OCI-LY7 (cell line): Measurements from ENCODE around the gene CABLES1. TPM values are rescaled to one million over a fixed set of nuclear protein-coding genes. Genes with fewer than 3 reads are reported as not detected.

Source experiments
- BruUV-seq: library from RNA; stranded (reverse); fragments of 400-500 nt; replicated peaks from 2 replicates; lab custom pipeline; 2021; lab: Mats Ljungman, UMichigan
- CTCF ChIA-PET: fragments of 300-600 bp; sonication (Branson Sonifier 250); formaldehyde crosslinking; loops from one replicate; lab custom pipeline; 2022; ENCODE audit warnings: antibody characterized with exemption; ENCODE audit not compliant: unreplicated experiment; lab: Charles Lee
- POLR2A ChIA-PET: fragments of 300-600 bp; sonication (Branson Sonifier 250); formaldehyde crosslinking; loops from one replicate; lab custom pipeline; 2022; ENCODE audit warnings: antibody characterized with exemption; lab: Charles Lee
- DNase-seq: peaks from one replicate; pipeline ENCODE4 v3.0.0-alpha.2; 2015; ENCODE audit warnings: low spot score
- H2AFZ ChIP-seq: fragments of 200-600 bp; sonication (generic), shearing (Covaris generic); 2 replicates; pipeline ENCODE4 v1.6.1; 2014; ENCODE audit warnings: mild to moderate bottlenecking, antibody characterized with exemption, low read length, moderate library complexity
- H3K27ac ChIP-seq: fragments of 200-600 bp; sonication (generic); 2 replicates; pipeline ENCODE4 v1.5.1; 2014; ENCODE audit warnings: mixed run types, low read depth, mild to moderate bottlenecking, moderate library complexity, low read length, inconsistent platforms; ENCODE audit not compliant: poor library complexity, severe bottlenecking
- H3K36me3 ChIP-seq: fragments of 200-600 bp; sonication (generic); 2 replicates; pipeline ENCODE4 v1.6.1; 2014; ENCODE audit warnings: mild to moderate bottlenecking, antibody characterized with exemption, low read length, moderate library complexity, mixed read lengths; ENCODE audit not compliant: insufficient read depth
- H3K4me1 ChIP-seq: fragments of 200-600 bp; sonication (generic); 2 replicates; pipeline ENCODE4 v1.5.1; 2014; ENCODE audit warnings: mild to moderate bottlenecking, low read length; ENCODE audit not compliant: insufficient read depth, poor library complexity, severe bottlenecking
- H3K4me2 ChIP-seq: fragments of 200-600 bp; sonication (generic); 2 replicates; pipeline ENCODE4 v1.6.1; 2014; ENCODE audit warnings: mild to moderate bottlenecking, low read length
- H3K4me3 ChIP-seq: fragments of 200-600 bp; sonication (generic); 2 replicates; pipeline ENCODE4 v1.5.1; 2014; ENCODE audit warnings: mild to moderate bottlenecking, low read depth, low read length; ENCODE audit not compliant: poor library complexity, severe bottlenecking
- H3K79me2 ChIP-seq: fragments of 200-600 bp; sonication (generic); 2 replicates; pipeline ENCODE4 v1.6.1; 2016; ENCODE audit warnings: low read depth, mild to moderate bottlenecking, low read length, moderate library complexity, mixed read lengths; ENCODE audit not compliant: insufficient read depth
- H3K9me2 ChIP-seq: fragments of 200-600 bp; sonication (generic); 2 replicates; pipeline ENCODE4 v1.6.1; 2016; ENCODE audit warnings: mild to moderate bottlenecking, low read length, mixed read lengths; ENCODE audit not compliant: insufficient read depth
- H3K9me3 ChIP-seq: fragments of 200-600 bp; sonication (generic); 2 replicates; pipeline ENCODE4 v1.6.1; 2014; ENCODE audit warnings: mild to moderate bottlenecking, mixed run types, low read length, mixed read lengths
- H4K20me1 ChIP-seq: fragments of 200-600 bp; sonication (generic); 2 replicates; pipeline ENCODE4 v1.6.1; 2014; ENCODE audit warnings: mild to moderate bottlenecking, antibody characterized with exemption, low read length, moderate library complexity, mixed read lengths; ENCODE audit not compliant: insufficient read depth
- EZH2phosphoT487 ChIP-seq: fragments of 200-600 bp; sonication (generic); IDR thresholded peaks from 2 replicates; pipeline ENCODE4 v1.6.1; 2018; ENCODE audit warnings: low read depth, borderline replicate concordance, mild to moderate bottlenecking, mixed run types, antibody characterized with exemption, low read length, moderate library complexity, mixed read lengths
- intact Hi-C: fragments of 100-400 bp; cut with micrococcal nuclease; formaldehyde crosslinking; loops from one replicate; pipeline ENCODE4 v1.10.0; 2022; ENCODE audit not compliant: unreplicated experiment
- total RNA-seq, 2 experiments: library from RNA; depleted of rRNA in 1 of 2; stranded (reverse); fragments of >200 nt in 1 of 2; shearing (Covaris generic) in 1 of 2; gene quantifications; 2 replicates each; pipeline ENCODE4 v1.2.3, GENCODE V29; 2014 to 2022
- TF ChIP-seq, protein P1 (sequence below): fragments of 200-600 bp; sonication (generic); conservative IDR thresholded peaks from 2 replicates; pipeline ENCODE4 v1.5.1; 2014; ENCODE audit warnings: mild to moderate bottlenecking, antibody characterized with exemption, low read length, moderate library complexity, mixed read lengths

Gene CABLES1
- total RNA-seq, 2 experiments from 2014 or later: 20.6 to 28.7 TPM

DNA sequence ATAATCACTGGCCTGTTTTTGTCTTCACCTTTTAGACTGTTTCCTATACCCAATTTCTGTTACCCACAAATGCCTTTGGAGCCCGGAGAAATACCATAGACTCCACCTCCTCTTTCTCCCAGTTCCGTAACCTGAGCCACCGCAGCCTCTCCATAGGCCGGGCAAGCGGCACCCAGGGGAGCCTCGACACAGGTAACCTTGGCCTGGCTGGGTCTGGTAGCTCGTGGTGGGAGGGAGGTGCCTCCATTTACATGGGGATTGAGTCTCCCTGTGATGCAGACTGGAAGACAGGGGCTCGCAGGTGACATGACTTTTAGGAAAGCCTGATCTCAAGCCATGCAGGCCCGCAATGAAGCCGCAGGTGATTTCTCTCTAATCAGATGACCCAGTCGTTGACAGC, 100.6 kb downstream of the CABLES1 start:
- H3K9me3 ChIP-seq: no peaks in the 10 kb centered on the region
- no peak overlapping the region for H3K4me3 ChIP-seq
- H3K27ac ChIP-seq: no peak overlapping the region
- TF ChIP-seq, protein P1, sequence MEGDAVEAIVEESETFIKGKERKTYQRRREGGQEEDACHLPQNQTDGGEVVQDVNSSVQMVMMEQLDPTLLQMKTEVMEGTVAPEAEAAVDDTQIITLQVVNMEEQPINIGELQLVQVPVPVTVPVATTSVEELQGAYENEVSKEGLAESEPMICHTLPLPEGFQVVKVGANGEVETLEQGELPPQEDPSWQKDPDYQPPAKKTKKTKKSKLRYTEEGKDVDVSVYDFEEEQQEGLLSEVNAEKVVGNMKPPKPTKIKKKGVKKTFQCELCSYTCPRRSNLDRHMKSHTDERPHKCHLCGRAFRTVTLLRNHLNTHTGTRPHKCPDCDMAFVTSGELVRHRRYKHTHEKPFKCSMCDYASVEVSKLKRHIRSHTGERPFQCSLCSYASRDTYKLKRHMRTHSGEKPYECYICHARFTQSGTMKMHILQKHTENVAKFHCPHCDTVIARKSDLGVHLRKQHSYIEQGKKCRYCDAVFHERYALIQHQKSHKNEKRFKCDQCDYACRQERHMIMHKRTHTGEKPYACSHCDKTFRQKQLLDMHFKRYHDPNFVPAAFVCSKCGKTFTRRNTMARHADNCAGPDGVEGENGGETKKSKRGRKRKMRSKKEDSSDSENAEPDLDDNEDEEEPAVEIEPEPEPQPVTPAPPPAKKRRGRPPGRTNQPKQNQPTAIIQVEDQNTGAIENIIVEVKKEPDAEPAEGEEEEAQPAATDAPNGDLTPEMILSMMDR: no peak
- no peak for TF ChIP-seq EZH2phosphoT487
- no TSS peak for BruUV-seq
- DNase-seq: no peak
- no peaks in the 10 kb centered on the region; the same call in 1 of the 2 replicates for H3K79me2 ChIP-seq
- peaks cover 46% of the 10 kb centered on the region for H3K36me3 ChIP-seq
- H4K20me1 ChIP-seq: no peaks in the 10 kb centered on the region
- no peak overlapping the region for H2AFZ ChIP-seq
- H3K4me1 ChIP-seq: peaks cover 81% of the 10 kb centered on the region
- intact Hi-C loops: no loop called here
- ChIA-PET POLR2A (interaction anchor here (9.3 kb wide), 1 partner anchor 9 kb away, joined by 163 read pairs; no protein-coding TSS in a partner anchor), CTCF (no interaction called here)
- no peak overlapping the region for H3K4me2 ChIP-seq
- H3K9me2 ChIP-seq: no peaks in the 10 kb centered on the region

DNA sequence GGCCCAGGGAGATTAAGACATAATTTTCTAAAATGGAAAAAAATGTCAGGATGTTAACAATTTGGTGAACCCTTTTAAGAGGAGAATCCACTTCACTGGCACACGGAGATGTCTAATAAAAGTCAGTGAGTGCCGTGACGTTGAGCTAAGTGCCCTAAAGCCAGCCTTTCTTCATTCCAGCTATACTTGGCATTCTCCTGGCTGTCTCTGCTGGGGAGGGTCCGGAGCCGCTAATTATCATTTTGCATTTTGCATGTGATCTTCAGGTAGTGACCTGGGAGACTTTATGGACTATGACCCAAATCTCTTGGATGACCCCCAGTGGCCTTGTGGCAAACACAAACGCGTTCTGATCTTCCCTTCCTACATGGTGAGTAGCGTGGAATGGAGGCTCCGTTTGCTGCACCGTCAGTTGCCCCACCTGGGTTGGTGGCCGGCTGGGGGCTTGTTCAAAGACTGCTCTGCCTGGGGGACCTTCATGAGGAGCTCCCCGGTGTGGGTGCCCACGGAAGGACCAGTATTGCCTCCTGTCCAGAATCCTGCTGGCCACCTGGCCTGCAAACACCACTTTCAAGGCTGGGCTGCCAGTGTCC, 101.7 kb downstream of the CABLES1 start:
- no TSS peak for BruUV-seq
- Histone ChIP-seq H3K4me1 (peaks cover 81% of the 10 kb centered on the region), H3K9me2 (no peaks in the 10 kb centered on the region), H3K4me2 (peak overlapping the region; percentile 64), H3K27ac (peak overlapping the region; percentile 95), H3K36me3 (peaks cover 46% of the 10 kb centered on the region), H4K20me1 (no peaks in the 10 kb centered on the region), H3K9me3 (no peaks in the 10 kb centered on the region), H3K4me3 (peak overlapping the region; percentile 43), H3K79me2 (no peaks in the 10 kb centered on the region; the same call in 1 of the 2 replicates), H2AFZ (no peak overlapping the region)
- intact Hi-C loops: no loop called here
- CTCF ChIA-PET: interaction anchor here (1.3 kb wide), 1 partner anchor 9 kb away, joined by 5 read pairs; no protein-coding TSS in a partner anchor
- no peak for DNase-seq
- POLR2A ChIA-PET: interaction anchor here (0.5 to 9.3 kb wide), 4 partner anchors 10 to 224 kb away, joined by 3 to 163 read pairs (median 4); no protein-coding TSS in a partner anchor
- TF ChIP-seq EZH2phosphoT487: no peak
- TF ChIP-seq, protein P1: no peak
